NT2/D1 (cell line): Measurements from ENCODE around the gene LGALS1.
A peak's percentile ranks its signal among the peaks of the same experiment; 100 is the strongest.
"Not testable (repeated sequence)": the region's sequence is repeated elsewhere in the genome, so short reads cannot be mapped to it uniquely, and the experiment has no call there.

Experiments used
- DNase-seq: peaks from one replicate; pipeline ENCODE4 v3.0.0-alpha.2; 2011; ENCODE audit warnings: low read depth, low spot score
- H3K27me3 ChIP-seq: 2 replicates; pipeline ENCODE4 v1.6.0; 2011; ENCODE audit warnings: mild to moderate bottlenecking; ENCODE audit not compliant: insufficient read length, insufficient read depth
- H3K36me3 ChIP-seq: 2 replicates; pipeline ENCODE4 v1.6.1; 2011; ENCODE audit warnings: mild to moderate bottlenecking, low read length, mixed read lengths; ENCODE audit not compliant: insufficient read depth, insufficient read length
- H3K4me1 ChIP-seq: 2 replicates; pipeline ENCODE4 v1.5.1; 2011; ENCODE audit not compliant: insufficient read depth, insufficient read length
- H3K4me3 ChIP-seq: 2 replicates; pipeline ENCODE4 v1.5.1; 2011; ENCODE audit warnings: low read depth; ENCODE audit not compliant: insufficient read length
- H3K9ac ChIP-seq: 2 replicates; pipeline ENCODE4 v1.6.0; 2011; ENCODE audit warnings: low read depth; ENCODE audit not compliant: insufficient read length
- H3K9me3 ChIP-seq: 2 replicates; pipeline ENCODE4 v1.5.1; 2011; ENCODE audit warnings: mild to moderate bottlenecking, low read length; ENCODE audit not compliant: insufficient read depth
- SUZ12 ChIP-seq: IDR thresholded peaks from 2 replicates; pipeline ENCODE4 v1.6.1; 2011; ENCODE audit not compliant: insufficient read length, insufficient read depth; ENCODE audit errors: extremely low read depth
- YY1 ChIP-seq: IDR thresholded peaks from 2 replicates; pipeline ENCODE4 v1.6.1; 2011; ENCODE audit not compliant: insufficient read length, insufficient read depth
- ZNF274 ChIP-seq: IDR thresholded peaks from 2 replicates; pipeline ENCODE4 v1.6.1; 2011; ENCODE audit warnings: mild to moderate bottlenecking, low read depth, low read length

The LGALS1 gene

DNA sequence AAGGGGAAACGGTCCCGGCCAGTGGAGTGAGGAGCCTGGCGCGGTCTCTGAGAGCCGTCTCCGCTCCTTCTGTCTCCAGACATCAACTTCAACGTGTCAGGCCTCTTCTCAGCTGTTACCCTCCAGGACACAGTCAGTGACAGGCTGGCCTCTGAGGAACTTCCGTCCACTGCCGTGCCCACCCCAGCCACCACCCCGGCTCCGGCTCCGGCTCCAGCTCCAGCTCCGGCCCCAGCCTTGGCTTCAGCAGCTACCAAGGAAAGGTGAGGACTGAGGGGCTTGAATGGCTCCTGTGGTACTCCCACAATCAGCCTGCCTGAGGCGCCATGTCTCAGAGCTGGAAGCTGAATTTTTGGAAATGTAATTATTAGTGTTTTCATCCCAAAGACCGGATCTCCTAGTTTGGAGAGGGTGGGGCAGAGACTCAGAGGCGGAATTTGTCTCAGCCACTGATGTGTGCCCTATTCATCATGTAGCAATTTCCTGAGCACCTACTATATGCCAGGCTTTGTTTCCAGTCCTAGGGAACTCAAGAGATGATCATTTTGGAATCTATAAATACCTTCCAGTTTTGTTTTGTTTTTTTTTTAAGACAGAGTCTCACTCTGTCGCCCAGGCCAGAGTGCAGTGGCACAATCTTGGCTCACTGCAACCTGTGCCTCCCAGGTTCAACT is 24.8 kb upstream of the LGALS1 start:
- no peak overlapping the region for H3K9ac ChIP-seq
- no peak for DNase-seq
- TF ChIP-seq ZNF274 = no peak
- TF ChIP-seq YY1 = no peak
- no peak for TF ChIP-seq SUZ12
- H3K4me3 ChIP-seq = no peak overlapping the region
- no peaks in the 10 kb centered on the region for H3K27me3 ChIP-seq
- H3K9me3 ChIP-seq = no peaks in the 10 kb centered on the region
- peaks cover 57% of the 10 kb centered on the region for H3K36me3 ChIP-seq
- H3K4me1 ChIP-seq = no peaks in the 10 kb centered on the region

DNA sequence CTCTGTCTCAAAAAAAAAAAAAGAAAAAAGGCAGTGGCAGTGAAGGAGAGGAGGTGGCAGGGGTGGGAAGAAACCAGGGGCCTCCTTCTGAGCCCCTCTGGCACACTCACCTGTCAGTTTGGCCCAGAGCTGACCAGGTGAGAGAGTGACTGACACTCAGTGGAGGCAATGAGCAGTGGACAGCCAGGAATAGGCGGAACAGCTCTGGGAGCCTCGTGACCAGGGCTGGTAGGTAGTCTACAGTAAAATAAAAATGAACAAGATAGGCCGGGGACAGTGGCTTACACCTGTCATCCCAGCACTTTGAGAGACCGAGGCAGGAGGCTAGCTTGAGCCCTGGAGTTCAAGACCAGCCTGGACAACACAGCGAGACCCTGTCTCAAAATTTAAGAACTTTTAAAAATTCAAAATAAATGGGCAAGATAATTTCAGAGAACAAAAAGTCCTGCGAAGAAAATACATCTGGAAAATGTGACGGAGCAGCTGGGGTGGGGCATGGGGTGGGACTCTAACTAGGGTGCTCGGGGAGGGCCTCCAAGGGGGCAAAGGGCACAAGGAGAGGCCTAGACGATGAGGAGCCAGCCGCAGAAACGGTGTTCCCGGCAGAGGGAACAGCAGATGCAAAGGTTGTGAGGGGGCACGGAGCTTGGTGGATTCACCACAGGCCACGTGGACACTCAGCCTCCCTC is 20.7 kb upstream of the LGALS1 start:
- Histone ChIP-seq H3K4me1 (peaks cover 3% of the 10 kb centered on the region), H3K4me3 (no peak overlapping the region), H3K27me3 (no peaks in the 10 kb centered on the region), H3K9ac (no peak overlapping the region), H3K36me3 (peaks cover 32% of the 10 kb centered on the region), H3K9me3 (no peaks in the 10 kb centered on the region)
- TF ChIP-seq ZNF274 (no peak), SUZ12 (no peak), YY1 (no peak)
- DNase-seq = no peak

DNA sequence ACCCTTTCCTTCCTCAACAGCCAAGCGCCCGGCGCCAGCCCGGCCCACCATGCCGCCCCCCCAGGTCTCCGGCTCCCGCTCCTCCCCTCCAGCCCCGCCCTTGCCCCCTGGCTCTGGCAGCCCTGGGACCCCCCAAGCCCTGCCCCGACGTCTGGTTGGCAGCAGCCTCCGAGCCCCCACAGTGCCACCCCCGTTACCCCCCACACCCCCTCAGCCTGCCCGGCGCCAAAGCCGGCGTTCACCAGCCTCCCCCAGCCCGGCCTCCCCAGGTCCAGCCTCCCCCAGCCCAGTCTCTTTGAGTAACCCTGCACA is 20.2 kb upstream of the LGALS1 start:
- Histone ChIP-seq H3K9me3 (no peaks in the 10 kb centered on the region), H3K27me3 (no peaks in the 10 kb centered on the region), H3K9ac (no peak overlapping the region), H3K36me3 (peaks cover 28% of the 10 kb centered on the region), H3K4me3 (no peak overlapping the region), H3K4me1 (peaks cover 5% of the 10 kb centered on the region)
- no peak for DNase-seq
- TF ChIP-seq ZNF274 (no peak), YY1 (no peak), SUZ12 (no peak)

DNA sequence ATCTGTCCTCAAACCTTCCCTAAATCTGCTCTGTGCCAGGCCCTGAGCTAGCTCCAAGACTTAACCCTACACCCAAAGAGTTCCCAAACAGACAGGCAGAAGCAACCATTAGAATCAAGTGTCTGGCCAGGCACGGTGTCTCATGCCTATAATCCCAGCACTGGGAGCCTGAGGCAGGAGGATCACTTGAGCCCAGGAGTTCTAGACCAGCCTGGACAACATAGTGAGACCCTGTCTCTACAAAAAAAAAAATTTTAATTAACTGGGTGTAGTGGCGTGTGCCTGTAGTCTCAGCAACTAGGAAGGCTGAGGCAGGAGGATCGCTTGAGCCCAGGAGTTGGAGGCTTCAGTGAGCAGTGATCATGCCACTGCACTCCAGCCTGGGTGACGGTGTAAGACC is 18.9 kb upstream of the LGALS1 start:
- not testable (repeated sequence) for H3K9me3 ChIP-seq, H3K27me3 ChIP-seq, DNase-seq, H3K4me3 ChIP-seq, H3K9ac ChIP-seq
- Histone ChIP-seq H3K36me3 (peaks cover 24% of the 10 kb centered on the region), H3K4me1 (peaks cover 15% of the 10 kb centered on the region)

DNA sequence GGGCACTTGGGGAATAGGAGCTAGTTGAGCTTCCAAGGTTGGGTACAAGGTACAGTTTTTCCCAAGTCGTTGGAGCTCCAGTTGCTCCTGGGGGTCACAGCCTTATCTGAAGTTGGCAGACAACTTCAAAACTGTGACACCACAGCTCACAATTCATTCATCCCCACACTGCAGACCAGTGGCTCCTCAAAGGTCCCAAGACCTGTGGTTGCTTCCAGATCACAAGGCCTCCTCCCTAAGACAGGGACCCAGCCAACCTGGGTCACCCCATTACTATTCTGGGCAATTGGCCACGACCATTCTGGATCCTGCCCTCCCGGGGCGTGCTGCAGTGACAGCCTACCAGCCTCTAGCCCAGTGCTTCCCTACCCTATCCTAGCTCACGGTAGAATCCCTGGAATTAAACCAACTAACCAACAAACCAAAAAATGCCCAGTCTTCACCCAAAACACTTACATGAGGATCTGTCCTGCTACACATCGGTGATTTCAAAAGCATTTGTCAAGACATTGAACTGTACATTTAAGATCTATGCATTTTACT is 17.8 kb upstream of the LGALS1 start:
- no peak for DNase-seq
- H3K27me3 ChIP-seq = no peaks in the 10 kb centered on the region
- H3K9me3 ChIP-seq = no peaks in the 10 kb centered on the region
- peak overlapping the region; percentile 42 for H3K4me3 ChIP-seq
- peak overlapping the region; percentile 71 for H3K9ac ChIP-seq
- H3K36me3 ChIP-seq = peaks cover 27% of the 10 kb centered on the region
- H3K4me1 ChIP-seq = peaks cover 17% of the 10 kb centered on the region
- TF ChIP-seq SUZ12 = no peak
- TF ChIP-seq YY1 = no peak
- no peak for TF ChIP-seq ZNF274

DNA sequence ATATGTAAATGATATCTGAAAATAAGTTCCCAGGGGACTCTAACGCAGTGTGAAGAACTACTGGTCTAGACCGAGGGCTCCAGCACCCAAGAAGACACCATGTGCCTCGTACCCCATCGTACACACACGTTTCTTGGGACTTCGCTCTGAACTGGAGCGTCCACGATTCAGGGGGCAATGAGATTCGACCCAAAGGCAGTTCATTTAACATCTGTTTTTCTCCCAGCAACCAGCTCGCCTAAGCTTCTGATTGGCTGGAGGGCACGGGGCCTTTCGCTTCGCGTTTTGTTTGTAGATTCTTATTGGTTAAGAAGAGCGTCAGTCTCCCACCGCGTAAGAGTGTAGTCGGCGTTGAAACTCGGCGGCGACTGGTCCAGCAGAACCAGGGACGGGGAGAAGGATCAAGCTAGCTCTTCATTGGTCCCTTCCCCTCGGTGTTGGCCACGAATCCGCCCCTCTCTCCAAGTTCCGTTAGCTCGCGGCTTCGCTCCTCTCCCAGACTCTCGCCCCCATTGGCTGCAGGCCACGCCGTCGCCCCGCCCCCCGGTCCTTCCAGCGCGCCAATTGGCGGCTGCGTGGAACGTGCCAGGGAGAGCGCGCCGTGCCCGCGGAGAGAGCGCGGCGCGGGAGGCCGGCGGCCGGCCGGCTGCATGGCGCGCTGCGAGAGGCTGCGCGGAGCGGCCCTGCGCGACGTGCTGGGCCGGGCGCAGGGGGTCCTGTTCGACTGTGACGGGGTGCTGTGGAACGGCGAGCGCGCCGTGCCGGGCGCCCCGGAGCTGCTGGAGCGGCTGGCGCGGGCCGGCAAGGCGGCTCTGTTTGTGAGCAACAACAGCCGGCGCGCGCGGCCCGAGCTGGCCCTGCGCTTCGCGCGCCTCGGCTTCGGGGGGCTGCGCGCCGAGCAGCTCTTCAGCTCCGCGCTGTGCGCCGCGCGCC is 17.0 kb upstream of the LGALS1 start, which contains the start of gene PDXP:
Gene PDXP (plus strand): TSS at position 591 of the 933 bp plus-strand sequence. CDS start 60 bp downstream, at position 651.
- Histone ChIP-seq H3K4me1 (peaks cover 17% of the 10 kb centered on the region), H3K4me3 (peak within 1 kb of the TSS; percentile 88), H3K36me3 (peaks cover 24% of the 10 kb centered on the region), H3K9ac (peak within 1 kb of the TSS; percentile 90), H3K9me3 (no peaks in the 10 kb centered on the region), H3K27me3 (no peaks in the 10 kb centered on the region)
- DNase-seq = peak; percentile 98
- TF ChIP-seq ZNF274 = no peak
- no peak for TF ChIP-seq YY1
- no peak for TF ChIP-seq SUZ12
